Mucosa of stomach (tissue), 1 donor: Measurements from ENCODE around the gene DAB2IP.

Experiments used
- H3K27me3 ChIP-seq: one replicate; pipeline ENCODE4 v1.7.0; 2013; ENCODE audit warnings: mild to moderate bottlenecking, low read length; ENCODE audit not compliant: control insufficient read depth, insufficient read depth
- H3K36me3 ChIP-seq: one replicate; pipeline ENCODE4 v1.7.0; 2013; ENCODE audit warnings: low read length; ENCODE audit not compliant: control insufficient read depth, insufficient read depth
- H3K4me1 ChIP-seq: one replicate; pipeline ENCODE4 v1.7.0; 2013; ENCODE audit warnings: mild to moderate bottlenecking, low read length; ENCODE audit not compliant: control insufficient read depth, insufficient read depth
- H3K4me3 ChIP-seq: one replicate; pipeline ENCODE4 v1.7.0; 2013; ENCODE audit warnings: low read length
- H3K9ac ChIP-seq: one replicate; pipeline ENCODE4 v1.7.0; 2013; ENCODE audit warnings: mild to moderate bottlenecking, low read length, moderate library complexity
- H3K9me3 ChIP-seq: one replicate; pipeline ENCODE4 v1.7.0; 2013; ENCODE audit warnings: mild to moderate bottlenecking, low read length, moderate library complexity; ENCODE audit not compliant: control insufficient read depth
- donor health status: Pancreatic carcinoma.

DAB2IP gene

GRCh38 chr9:121707477-121708424 lies 56.3 kb downstream of the DAB2IP start:
- Histone ChIP-seq H3K9ac (no peak overlapping the region), H3K4me3 (no peak overlapping the region), H3K36me3 (no peaks in the 10 kb centered on the region), H3K27me3 (no peaks in the 10 kb centered on the region), H3K9me3 (no peaks in the 10 kb centered on the region), H3K4me1 (no peaks in the 10 kb centered on the region)

- no peaks in the 10 kb centered on the region for H3K36me3 ChIP-seq
- no peak overlapping the region for H3K9ac ChIP-seq
- H3K9me3 ChIP-seq = no peaks in the 10 kb centered on the region
- H3K27me3 ChIP-seq = no peaks in the 10 kb centered on the region
- no peaks in the 10 kb centered on the region for H3K4me1 ChIP-seq
- H3K4me3 ChIP-seq = no peak overlapping the region
Measured at GRCh38 chr9:121708768-121709488, 57.5 kb downstream of the DAB2IP start.

- H3K36me3 ChIP-seq = no peaks in the 10 kb centered on the region
- H3K4me3 ChIP-seq = no peak overlapping the region
- no peaks in the 10 kb centered on the region for H3K27me3 ChIP-seq
- H3K9me3 ChIP-seq = no peaks in the 10 kb centered on the region
- H3K4me1 ChIP-seq = no peaks in the 10 kb centered on the region
- H3K9ac ChIP-seq = no peak overlapping the region
Measured at GRCh38 chr9:121709798-121710197, 58.4 kb downstream of the DAB2IP start.

- H3K4me3 ChIP-seq = no peak overlapping the region
- H3K27me3 ChIP-seq = no peaks in the 10 kb centered on the region
- no peaks in the 10 kb centered on the region for H3K36me3 ChIP-seq
- no peaks in the 10 kb centered on the region for H3K4me1 ChIP-seq
- no peaks in the 10 kb centered on the region for H3K9me3 ChIP-seq
- H3K9ac ChIP-seq = no peak overlapping the region
Measured at GRCh38 chr9:121711281-121711680, 59.8 kb downstream of the DAB2IP start.

GRCh38 chr9:121711797-121712196 lies 60.4 kb downstream of the DAB2IP start:
- no peak overlapping the region for H3K9ac ChIP-seq
- H3K4me1 ChIP-seq = no peaks in the 10 kb centered on the region
- no peaks in the 10 kb centered on the region for H3K36me3 ChIP-seq

GRCh38 chr9:121713400-121714070 lies 62.1 kb downstream of the DAB2IP start:
- H3K9ac ChIP-seq = no peak overlapping the region
- peaks cover 4% of the 10 kb centered on the region for H3K4me1 ChIP-seq

More at GRCh38 chr9:121711797-121712196, 60.4 kb downstream of the DAB2IP start:
- Histone ChIP-seq H3K4me3 (no peak overlapping the region), H3K9me3 (no peaks in the 10 kb centered on the region), H3K27me3 (no peaks in the 10 kb centered on the region)

GRCh38 chr9:121714075-121714705 lies 62.8 kb downstream of the DAB2IP start:
- no peaks in the 10 kb centered on the region for H3K9me3 ChIP-seq
- H3K9ac ChIP-seq = no peak overlapping the region
- no peaks in the 10 kb centered on the region for H3K36me3 ChIP-seq
- H3K4me1 ChIP-seq = peaks cover 4% of the 10 kb centered on the region
- no peak overlapping the region for H3K4me3 ChIP-seq
- no peaks in the 10 kb centered on the region for H3K27me3 ChIP-seq

More at GRCh38 chr9:121713400-121714070, 62.1 kb downstream of the DAB2IP start:
- Histone ChIP-seq H3K27me3 (no peaks in the 10 kb centered on the region), H3K36me3 (no peaks in the 10 kb centered on the region), H3K9me3 (no peaks in the 10 kb centered on the region), H3K4me3 (no peak overlapping the region)

GRCh38 chr9:121714873-121715272 lies 63.4 kb downstream of the DAB2IP start:
- Histone ChIP-seq H3K4me3 (no peak overlapping the region), H3K9me3 (no peaks in the 10 kb centered on the region), H3K27me3 (no peaks in the 10 kb centered on the region), H3K36me3 (no peaks in the 10 kb centered on the region), H3K9ac (no peak overlapping the region), H3K4me1 (peaks cover 7% of the 10 kb centered on the region)

- H3K9me3 ChIP-seq = no peaks in the 10 kb centered on the region
- peaks cover 32% of the 10 kb centered on the region for H3K4me1 ChIP-seq
- H3K27me3 ChIP-seq = no peaks in the 10 kb centered on the region
- no peak overlapping the region for H3K4me3 ChIP-seq
- H3K36me3 ChIP-seq = no peaks in the 10 kb centered on the region
- no peak overlapping the region for H3K9ac ChIP-seq
Measured at GRCh38 chr9:121717141-121717991, 65.9 kb downstream of the DAB2IP start.

- peaks cover 34% of the 10 kb centered on the region for H3K4me1 ChIP-seq
- no peaks in the 10 kb centered on the region for H3K36me3 ChIP-seq
- no peak overlapping the region for H3K4me3 ChIP-seq
- no peaks in the 10 kb centered on the region for H3K27me3 ChIP-seq
- H3K9me3 ChIP-seq = no peaks in the 10 kb centered on the region
- H3K9ac ChIP-seq = no peak overlapping the region
Measured at GRCh38 chr9:121718084-121718483, 66.7 kb downstream of the DAB2IP start.

- peaks cover 38% of the 10 kb centered on the region for H3K4me1 ChIP-seq
- H3K4me3 ChIP-seq = no peak overlapping the region
- H3K9ac ChIP-seq = no peak overlapping the region
- H3K36me3 ChIP-seq = no peaks in the 10 kb centered on the region
- no peaks in the 10 kb centered on the region for H3K9me3 ChIP-seq
- H3K27me3 ChIP-seq = no peaks in the 10 kb centered on the region
Measured at GRCh38 chr9:121718501-121718900, 67.1 kb downstream of the DAB2IP start.
